ENCODE measurements around the gene ROCK1.

The ROCK1 gene

GRCh38 chr18:21105936-21106335 lies 5.7 kb downstream of the ROCK1 start:
- no peak for DNase-seq

DNA sequence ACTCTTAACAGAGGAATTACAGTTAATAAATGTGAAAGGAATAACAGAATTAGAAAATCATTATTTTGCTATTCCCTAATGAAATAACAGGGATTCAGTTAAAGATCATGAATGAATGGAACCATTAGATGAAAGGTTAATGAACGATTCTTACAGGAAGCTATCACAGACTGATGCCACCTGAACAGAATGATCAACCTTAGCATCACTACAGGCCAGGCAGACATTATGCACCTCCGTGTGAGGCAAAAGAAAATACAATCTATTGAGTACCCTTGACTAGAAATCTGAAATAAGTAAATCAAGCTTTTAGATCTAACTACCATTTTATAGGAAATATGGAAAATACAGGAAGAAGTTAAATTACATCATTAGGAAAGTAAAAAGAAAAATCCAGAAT lies 10.4 kb downstream of the ROCK1 start:
- DNase-seq = no peak

DNA sequence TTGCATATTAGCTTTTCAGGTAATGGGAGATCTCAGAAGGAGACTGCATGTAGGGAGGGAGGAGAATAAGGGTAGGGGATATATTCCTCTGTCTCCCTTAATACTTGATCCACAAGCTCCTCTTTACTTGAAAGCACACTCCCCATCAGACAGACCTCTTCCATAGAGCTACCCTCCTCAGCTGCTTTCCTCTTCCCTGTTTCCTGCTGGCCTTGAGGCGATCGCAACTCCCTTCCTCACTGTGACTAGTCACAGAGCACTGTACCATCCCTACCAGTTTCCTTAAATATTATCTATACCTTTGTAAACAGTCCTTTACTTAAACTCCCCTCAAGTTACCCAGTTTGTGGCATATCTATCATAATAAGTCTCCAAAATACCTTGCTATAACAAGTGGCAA lies 10.9 kb downstream of the ROCK1 start:
- DNase-seq = no peak

- no peak for DNase-seq
These were observed 11.5 kb downstream of the ROCK1 start for GRCh38 chr18:21100146-21100545.

DNA sequence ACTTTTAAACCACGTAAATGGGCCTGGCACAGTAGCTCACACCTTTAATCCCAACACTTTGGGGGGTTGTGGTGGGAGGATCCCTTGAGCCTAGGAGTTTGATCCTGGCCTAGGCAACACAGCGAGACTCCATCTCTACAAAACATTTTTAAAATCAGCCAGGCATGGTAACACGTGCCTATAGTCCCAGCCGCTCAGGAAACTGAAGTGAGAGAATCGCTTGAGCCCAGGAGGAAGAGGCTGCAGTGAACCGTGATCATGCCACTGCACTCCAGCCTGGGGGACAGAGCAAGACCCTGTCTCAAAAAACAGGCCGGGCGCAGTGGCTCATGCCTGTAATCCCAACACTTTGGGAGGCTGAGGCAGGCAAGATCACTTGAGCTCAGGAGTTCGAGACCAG lies 12.2 kb downstream of the ROCK1 start:
- no peak for DNase-seq

DNA sequence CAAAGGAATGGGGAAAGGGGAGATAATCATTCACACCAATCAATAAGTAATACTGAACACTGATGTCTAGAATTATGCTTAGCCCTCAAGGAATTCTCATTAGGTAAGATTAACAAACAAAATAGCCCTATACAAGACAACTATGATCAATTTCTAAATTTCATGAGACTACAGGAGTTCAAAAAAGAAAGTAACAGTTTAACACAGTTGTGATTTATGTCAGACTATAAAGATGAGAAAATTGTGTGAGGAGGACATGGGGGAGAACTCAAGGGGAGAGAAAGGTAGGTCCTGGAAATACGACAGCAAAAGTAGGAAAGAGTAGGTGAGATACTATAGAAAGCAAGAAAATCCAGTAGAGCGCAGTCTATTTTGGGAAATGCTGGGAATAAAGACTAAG lies 14.9 kb downstream of the ROCK1 start:
- no peak for DNase-seq

DNA sequence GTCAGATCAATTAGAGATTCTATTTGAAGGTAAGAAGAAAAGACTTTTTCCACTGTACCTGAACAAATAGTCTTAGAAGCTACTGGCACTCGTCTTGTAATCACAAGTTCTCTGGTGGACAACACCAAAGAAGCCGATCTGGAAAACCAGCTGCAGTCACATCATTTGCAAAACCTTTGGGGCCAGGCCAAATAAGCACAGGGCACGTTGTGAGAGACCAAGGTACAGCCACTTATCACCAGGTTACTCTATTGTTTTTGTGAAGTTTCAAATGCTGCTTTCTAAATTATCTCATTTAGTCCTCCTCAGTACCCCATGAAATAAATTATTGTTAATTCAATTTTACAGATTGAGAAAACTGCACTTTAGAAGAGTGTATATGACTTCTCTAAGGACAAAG lies 18.5 kb downstream of the ROCK1 start:
- DNase-seq = no peak

DNA sequence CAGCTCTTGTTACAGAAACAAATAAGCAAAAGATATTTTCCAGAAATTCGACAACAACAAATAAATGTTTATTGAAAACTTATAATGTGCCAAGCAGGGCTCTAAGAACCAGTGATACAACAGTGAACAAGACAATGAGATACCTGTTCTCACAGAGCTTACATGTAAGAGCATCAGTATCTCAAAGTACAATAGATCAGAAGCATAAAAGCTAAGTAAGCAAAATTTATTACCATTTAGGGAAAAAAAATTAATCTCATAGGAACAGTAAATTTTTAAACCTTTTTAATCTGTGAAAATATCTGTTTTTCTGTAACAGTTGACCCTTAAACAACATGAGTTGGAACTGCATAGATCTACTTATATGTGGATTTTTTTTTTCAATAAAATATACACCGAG lies 20.9 kb downstream of the ROCK1 start:
- DNase-seq = no peak

DNA sequence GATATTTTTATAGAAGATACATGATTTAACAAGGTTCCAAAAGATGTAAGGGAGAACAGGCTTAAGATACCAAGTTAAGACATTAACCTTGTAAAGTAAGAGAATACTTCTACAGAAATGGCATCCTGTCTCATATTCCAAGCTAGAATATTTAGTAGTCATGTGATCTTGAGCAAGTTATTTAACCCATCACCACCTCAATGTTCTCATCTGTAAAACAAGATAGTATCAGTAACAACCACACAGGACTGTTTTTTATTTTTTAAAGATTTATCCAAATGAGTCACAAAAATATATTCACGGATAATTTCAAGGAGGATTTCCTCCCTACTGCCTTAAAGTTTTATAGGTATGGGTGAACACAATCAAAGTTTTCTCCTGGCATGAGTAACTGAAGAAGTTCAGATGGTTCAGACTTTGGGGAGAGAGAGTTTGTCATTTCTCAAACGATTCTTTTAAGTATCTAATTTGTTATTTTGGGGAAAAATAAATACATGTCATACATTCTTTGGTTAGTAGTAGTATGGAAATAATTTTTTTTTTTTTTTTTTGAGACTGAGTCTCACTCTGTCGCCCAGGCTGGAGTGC lies 25.9 kb downstream of the ROCK1 start:
- DNase-seq = no peak

DNA sequence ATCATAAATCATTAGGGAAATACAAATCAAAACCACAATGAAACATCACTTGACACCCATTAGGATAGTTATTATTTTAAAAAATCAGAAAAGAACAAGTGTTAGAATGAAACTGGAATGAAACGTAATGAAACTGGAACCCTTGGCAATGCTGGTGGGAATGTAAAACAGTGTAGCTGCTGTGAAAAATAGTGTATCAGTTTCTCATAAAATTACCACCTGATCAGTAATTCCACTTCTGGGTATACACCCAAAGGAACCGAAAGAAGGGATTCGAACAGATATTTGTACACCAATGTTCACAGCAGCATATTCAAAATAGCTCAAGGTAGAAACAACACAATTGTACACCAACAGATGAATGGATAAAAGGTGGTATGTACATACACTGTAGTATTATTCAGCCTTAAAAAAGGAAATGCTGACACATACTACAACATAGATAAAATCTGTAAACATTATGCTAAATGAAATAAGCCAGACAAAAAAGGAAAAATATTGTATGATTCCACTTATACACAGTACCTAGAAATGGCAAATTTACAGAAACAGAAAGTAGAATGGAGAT lies 27.0 kb downstream of the ROCK1 start:
- DNase-seq = no peak

DNA sequence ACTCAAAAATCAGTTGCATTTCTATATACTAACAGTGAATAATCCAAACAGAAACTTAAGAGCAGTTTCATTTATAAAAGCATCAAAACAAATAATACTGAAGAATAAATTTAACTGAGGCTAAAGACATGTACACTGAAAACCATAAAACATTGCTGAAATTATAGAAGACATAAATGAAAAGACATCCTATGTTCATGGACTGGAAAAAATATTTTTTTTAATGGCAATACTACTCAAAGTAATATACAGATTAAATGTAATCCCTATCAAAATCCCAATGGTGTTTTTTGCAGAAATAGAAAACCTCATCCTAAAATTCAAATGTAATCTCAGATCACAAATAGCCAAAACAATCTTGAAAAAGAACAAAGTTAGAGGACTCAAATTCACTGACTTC lies 28.6 kb downstream of the ROCK1 start:
- no peak for DNase-seq

DNA sequence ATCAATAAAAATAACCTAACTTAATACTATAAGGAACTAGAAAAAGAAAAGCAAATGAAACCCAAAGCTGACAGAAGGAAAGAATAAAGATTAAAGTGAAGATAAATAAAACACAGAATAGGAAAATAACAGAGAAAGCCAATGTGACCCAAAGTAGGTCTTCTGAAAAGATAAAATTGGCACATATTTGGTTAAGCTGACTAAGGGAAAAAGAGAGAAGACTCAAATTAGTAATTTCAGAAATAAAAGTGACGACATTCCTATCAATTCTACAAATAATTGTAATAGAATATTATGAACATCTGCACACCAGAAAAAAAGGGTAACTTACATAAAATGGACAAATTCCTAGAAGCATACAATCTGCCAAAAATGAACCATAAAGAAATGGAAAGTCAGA lies 30.2 kb downstream of the ROCK1 start:
- no peak for DNase-seq

DNA sequence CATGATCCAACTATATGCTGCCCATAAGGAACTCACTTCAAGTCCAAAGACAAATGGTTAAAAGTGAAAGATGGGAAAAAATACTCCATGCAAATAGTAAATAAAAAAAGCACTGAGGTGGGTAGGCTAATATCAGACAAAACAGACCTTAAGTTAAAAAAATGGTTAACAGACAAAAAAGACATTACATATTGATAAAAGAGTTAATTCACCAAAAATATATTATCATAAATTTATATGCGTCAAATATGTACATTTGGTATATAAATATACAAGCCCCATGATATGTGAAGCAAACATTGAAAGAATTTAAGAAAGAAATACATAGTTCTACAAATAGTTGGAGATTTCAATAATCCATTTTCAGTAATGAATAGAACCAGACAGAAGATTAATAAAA lies 31.0 kb downstream of the ROCK1 start:
- no peak for DNase-seq

DNA sequence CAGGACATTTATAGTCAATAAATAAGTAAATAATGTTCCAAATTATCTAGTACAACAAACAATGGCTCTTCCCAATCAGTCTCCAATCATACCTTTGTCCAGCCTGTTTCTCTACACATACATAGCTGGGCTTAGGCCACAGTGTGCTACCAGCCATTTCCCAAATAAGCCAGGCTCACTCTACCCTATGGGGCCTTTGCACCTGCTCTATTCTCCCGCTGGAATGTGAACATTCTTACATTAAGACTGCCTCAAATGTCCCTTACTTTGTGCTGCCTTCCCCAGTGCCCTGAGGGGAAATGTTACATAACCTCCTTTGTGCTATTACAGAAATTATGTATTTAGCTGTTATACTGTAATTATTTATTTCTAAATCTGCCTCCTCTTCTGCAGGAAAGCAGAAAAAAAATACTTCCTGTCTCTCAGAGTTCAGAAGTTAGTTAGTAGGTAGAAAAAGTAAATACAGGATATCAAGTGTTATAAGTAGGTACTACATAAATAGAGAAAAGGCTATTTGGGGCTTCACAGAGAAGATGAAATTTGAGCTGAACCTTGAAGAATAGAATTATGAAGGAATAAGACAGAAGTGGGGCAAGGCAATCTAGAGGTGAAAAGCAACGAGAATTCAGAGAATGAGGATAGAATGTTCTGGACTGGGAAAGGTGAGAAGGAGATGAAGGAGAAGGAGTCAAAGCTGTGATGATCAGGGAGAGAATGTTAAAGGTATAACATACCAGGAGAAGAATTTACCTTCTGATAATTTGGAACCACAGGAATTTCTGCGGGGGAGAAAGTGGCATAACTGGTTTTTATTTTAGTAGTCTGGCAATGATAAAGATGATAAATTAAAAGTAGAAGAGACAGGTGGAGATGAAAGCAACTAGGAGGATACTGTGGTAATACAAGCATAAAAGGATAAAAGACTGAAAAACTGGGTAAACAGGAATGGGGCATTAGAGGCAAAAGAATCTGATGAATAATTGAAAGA lies 37.0 kb downstream of the ROCK1 start:
- DNase-seq = no peak

GRCh38 chr18:21073180-21073579 lies 38.4 kb downstream of the ROCK1 start:
- no peak for DNase-seq

- DNase-seq = no peak
These were observed 40.5 kb downstream of the ROCK1 start for GRCh38 chr18:21071071-21071470.

DNA sequence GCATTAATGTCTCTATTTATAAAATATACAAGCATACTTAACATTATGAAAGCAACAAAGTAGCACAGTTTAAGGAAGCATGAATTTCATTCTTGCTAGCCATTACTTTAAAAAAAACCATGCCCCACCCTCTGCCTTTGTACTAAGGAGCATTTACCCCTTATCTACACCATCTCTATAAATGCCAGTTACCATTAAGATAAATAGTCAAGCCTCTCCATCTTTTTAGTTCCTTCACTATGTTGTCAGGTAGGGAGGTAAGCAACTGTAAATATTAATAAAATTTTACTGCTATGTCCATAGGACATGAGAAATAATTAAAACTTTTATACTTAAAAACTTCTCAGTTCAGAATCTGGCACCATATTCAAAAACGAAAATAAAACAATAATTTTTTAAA lies 42.1 kb downstream of the ROCK1 start:
- no peak for DNase-seq

GRCh38 chr18:21064347-21064746 lies 47.3 kb downstream of the ROCK1 start:
- DNase-seq = no peak

DNA sequence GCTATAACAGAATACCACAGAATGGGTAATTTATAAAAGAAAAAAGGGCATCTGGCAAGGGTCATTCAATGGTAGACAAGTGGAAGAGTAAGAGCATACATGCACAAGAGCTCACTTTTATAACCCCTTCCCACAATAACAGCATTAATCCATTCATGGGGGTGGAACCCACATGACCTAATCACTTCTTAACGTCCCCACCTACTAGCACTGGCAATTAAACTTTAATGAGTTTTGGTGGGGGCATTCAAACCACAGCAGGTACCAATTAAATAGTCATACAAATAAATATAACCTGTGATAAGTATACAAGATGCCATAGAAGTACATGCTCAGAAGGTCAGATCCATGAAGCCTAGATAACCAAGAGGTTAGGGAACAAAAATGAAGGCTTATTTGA lies 48.6 kb downstream of the ROCK1 start:
- DNase-seq = no peak

- DNase-seq = no peak
These were observed 54.5 kb downstream of the ROCK1 start for GRCh38 chr18:21057112-21057511.

DNA sequence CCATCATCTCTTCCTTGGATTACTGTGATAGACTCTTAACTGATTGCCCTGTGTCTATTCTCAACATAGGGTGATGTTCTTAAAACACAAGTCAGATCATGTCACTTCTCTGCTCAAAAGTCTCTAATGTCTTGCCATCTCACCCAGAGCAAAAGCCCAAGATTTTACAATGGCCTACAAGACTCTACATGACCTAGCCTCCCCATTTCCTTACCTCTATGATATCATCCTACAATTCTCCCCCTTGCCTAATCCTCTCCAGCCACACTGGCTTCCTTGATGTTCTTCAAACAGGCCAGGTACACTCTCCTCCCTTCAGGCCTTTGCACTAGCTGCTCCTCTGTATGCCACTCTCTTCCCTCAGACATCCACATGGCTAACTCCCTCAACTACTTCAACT lies 55.1 kb downstream of the ROCK1 start:
- DNase-seq = no peak

DNA sequence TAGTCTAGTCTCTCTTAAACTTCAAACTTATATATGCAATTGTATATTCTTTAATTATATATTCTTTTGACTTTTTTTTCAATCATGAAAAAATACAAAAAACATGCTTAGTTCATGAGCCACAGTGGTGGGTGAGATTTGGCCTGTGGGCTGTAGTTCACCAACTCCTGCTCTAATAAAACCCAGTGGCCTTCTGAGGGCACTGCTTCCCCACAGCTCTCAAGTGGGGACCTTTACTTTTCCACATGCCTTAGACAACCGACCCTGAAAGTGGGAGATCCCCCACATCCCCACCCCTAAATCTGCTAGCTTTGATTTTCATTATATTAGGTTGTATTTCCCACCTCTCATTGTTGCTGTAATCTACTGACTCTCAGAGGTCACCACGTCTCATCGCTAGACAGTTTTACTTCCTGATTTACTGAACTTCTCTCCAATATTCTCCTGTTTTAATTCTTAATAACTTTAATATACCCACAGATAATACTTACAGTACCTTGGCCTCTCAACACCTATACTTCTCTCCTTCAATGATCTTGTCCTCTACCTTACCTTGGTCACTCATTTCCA lies 57.3 kb downstream of the ROCK1 start:
- DNase-seq = no peak

- DNase-seq = no peak
These were observed 58.5 kb downstream of the ROCK1 start for GRCh38 chr18:21053127-21053526.

DNA sequence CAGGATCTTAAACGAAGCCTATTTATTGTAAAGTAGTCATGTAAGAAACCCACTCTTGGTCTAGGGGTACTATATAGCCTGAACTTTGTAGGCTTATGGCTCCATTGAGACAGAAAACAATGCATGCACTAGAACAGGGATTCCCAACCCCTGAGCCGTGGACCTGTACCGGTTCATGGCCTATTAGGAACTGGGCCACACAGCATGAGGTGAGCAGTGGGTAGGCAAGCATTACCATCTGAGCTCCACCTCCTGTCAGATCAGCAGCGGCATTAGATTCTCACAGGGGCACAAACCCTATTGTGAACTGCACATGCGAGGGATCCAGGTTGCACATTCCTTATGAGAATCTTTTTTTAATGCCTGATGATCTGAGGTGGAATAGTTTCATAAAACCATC lies 59.2 kb downstream of the ROCK1 start:
- DNase-seq = no peak
